LNCaP clone FGC (cell line): ENCODE measurements around the gene ITGA2.

Experiments
- DNase-seq: peaks from one replicate; pipeline ENCODE4 v3.0.0-alpha.2; 2011; ENCODE audit warnings: low read depth
- H3K4me3 ChIP-seq: 2 replicates; pipeline ENCODE4 v1.5.1; 2011; ENCODE audit warnings: mild to moderate bottlenecking, low read depth, low read length, control low read depth
- TF ChIP-seq, protein P1 (sequence below): IDR thresholded peaks from 2 replicates; pipeline ENCODE4 v1.5.1; 2012; ENCODE audit warnings: mild to moderate bottlenecking; ENCODE audit not compliant: control insufficient read depth, insufficient read depth; ENCODE audit errors: extremely low read depth

The ITGA2 gene

DNA sequence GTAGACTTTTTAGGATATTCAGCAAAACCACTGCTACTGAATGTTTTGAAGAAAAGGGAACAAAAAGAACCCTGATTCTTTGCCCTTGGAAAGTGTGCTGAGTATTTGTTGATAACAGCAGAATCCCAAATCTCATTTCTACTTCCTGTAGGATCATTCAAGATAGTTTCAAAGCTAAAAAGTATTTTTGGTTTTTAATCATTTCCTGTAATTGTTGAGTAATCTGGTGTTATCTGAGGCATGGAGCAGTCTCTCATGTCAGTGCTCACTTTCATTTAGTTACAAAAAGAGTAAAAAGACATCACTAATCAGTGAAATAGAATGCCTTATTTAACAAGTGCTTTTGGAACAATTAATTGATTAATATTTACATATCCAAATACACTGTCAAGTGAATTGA, 56.1 kb downstream of the ITGA2 start:
- no peak overlapping the region for H3K4me3 ChIP-seq
- TF ChIP-seq, protein P1, sequence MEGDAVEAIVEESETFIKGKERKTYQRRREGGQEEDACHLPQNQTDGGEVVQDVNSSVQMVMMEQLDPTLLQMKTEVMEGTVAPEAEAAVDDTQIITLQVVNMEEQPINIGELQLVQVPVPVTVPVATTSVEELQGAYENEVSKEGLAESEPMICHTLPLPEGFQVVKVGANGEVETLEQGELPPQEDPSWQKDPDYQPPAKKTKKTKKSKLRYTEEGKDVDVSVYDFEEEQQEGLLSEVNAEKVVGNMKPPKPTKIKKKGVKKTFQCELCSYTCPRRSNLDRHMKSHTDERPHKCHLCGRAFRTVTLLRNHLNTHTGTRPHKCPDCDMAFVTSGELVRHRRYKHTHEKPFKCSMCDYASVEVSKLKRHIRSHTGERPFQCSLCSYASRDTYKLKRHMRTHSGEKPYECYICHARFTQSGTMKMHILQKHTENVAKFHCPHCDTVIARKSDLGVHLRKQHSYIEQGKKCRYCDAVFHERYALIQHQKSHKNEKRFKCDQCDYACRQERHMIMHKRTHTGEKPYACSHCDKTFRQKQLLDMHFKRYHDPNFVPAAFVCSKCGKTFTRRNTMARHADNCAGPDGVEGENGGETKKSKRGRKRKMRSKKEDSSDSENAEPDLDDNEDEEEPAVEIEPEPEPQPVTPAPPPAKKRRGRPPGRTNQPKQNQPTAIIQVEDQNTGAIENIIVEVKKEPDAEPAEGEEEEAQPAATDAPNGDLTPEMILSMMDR = no peak

DNA sequence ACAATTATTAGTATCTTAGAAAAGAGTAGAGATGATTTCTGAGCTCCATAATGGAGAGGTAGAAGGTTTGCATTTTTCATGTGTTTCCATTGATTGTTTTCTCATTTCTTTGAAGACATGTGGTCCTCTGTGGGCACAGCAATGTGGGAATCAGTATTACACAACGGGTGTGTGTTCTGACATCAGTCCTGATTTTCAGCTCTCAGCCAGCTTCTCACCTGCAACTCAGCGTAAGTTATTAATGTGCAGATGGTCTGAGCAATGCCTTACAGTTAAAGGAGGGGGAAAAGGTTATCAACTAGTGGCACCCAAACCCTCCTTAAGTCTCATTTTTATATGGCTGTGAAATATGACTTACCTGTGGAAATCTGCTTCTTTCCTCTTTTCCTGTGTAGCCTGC, 59.1 kb downstream of the ITGA2 start:
- no peak overlapping the region for H3K4me3 ChIP-seq
- DNase-seq = no peak
- TF ChIP-seq, protein P1 = no peak

More for the DNA sequence above, 56.1 kb downstream of the ITGA2 start:
- DNase-seq = no peak

DNA sequence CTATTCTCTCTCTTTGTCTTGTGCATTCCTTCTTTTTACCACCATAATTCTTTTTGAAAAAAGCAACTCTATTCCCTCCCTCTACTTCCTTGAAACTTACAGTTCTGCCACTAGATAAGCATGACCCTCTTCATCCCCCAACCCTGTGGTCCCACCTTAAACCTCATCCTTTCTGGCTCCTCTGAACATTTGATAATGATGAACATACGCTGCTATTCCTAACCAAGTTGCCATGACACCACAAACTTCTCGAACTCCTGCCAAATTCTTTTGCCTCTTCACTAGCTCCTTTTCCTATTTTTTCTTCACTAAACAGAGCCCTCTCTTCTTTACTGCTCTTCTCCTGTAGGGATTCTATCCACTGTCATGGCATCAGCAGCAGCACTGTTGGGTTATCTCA, 63.3 kb downstream of the ITGA2 start:
- TF ChIP-seq, protein P1 = no peak
- DNase-seq = no peak
- no peak overlapping the region for H3K4me3 ChIP-seq

DNA sequence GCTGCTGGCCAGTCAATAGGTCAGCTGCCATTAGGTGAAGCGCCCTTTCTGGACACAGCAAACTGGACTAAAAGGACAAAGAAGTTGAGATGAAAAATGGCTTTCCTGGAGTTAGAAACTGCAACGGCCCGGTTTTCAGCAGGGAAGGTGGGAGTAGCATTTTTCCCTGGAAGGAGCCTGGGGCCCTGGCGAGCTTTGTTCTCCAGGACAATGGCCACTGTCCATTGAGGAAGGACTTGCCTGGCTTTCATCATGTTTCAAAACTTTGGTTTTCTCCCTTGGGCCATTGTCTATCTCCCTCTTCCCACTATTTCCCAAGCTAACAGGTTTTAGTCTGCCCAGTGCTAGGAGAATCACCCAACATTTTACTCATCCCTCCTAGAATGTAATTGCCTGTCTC, 64.2 kb downstream of the ITGA2 start:
- no peak for DNase-seq
- TF ChIP-seq, protein P1 = no peak
- no peak overlapping the region for H3K4me3 ChIP-seq

DNA sequence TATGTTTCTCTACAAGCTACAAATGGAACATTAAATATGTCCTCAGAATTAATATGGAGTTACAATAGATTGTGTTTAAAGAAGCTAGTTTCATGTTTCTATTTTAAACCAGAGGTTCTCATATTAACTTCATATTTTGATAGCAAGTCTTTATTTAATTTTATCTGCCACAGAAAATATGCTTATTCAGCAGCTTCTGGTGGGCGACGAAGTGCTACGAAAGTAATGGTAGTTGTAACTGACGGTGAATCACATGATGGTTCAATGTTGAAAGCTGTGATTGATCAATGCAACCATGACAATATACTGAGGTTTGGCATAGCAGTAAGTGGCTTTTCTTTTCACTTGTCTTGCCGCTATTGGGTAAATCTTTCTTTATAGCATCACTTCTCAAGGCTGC, 66.2 kb downstream of the ITGA2 start:
- no peak overlapping the region for H3K4me3 ChIP-seq
- TF ChIP-seq, protein P1 = no peak
- DNase-seq = no peak

DNA sequence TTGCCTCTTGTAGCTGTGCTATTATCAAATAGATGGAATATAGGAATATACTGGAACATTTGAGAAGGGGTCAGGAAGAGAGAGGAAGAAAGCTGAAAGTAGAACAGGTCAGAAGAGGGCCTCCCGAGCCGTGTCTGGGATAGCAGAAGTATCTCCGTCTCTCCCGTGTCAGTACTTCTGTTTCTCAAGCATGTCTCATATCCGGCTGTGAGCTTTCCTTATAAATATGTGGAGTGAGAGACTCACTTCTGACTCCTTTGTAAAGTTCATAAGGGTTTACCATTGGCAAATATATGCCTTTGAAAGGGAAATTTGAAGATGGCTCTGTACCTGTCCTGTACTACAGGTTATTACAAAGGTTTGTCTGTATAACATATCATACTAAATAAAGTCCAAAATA, 70.1 kb downstream of the ITGA2 start:
- no peak overlapping the region for H3K4me3 ChIP-seq
- TF ChIP-seq, protein P1 = no peak
- no peak for DNase-seq

DNA sequence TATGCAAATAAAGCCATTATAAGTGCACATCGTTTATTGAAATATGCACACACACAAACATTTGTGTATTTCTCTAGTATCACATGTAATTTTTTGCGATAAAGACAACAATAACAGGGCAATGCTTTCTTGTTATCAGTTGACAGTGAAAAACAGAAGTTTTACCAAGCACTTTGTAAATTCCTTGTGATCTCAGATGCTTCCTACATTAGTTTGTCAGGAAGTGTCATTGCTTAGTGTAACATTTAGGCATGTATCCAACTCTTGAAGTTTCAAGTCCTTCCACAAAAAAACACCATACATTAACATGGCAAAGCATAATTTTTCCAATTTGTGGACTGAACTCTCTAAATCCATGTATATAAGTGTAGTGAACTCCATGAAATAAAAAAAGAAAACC, 74.0 kb downstream of the ITGA2 start:
- DNase-seq = no peak
- H3K4me3 ChIP-seq = no peak overlapping the region
- TF ChIP-seq, protein P1 = no peak
